HG03039 (cell line): Measurements from ENCODE around the gene GCKR.

Source experiments
- ATAC-seq: cut with Tn5 transposase; IDR thresholded peaks from one replicate; pipeline ENCODE4 v1.9.1; 2021; ENCODE audit warnings: mild to moderate bottlenecking, moderate library complexity; ENCODE audit not compliant: unreplicated experiment

GCKR gene

DNA sequence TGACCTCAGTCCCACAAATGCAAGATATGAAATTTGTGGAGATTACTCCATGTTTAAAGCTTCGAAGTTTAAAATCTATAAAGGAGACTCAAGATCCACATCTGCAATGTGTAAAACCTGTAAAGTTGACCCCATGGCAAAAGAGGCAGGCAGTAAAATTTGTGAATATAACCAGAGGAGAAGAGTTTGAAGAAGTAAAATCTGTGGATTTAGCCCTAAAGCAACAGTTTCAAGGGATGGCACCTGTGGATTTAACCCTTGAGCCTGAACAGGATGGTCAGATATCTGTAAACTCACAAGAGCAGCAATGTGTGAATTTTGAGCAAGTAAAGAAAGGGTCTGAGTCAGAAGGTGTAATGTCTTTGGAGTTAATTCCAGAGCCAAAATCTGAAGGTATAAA lies 75.0 kb downstream of the GCKR start:
- ATAC-seq: no peak

- ATAC-seq: no peak
These were observed 75.8 kb downstream of the GCKR start for GRCh38 chr2:27572439-27572838.

DNA sequence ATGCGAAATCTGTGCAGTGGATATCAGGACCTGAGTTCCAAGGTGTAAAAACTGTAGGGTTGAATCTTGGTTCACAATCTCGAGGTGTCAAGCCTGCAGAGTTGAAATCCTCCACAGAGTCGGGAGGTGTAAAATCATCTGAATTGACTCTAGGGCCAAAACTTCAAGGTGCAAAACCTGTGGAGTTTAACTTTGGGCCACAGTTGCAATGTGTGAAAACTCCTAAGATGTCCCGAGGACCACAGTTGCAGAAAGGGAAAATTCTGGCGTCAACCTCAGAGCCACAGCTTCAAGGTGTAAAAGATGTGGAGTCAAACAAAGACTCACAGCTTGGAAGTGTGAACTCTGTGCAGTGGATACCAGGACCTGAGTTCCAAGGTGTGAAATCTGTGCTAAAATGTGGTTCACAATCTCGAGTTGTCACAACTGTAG lies 76.4 kb downstream of the GCKR start:
- ATAC-seq: no peak
